GM13977 (cell line): Measurements from ENCODE around the gene BOLA2B.

Source experiments
- DNase-seq: peaks from one replicate; pipeline ENCODE4 v3.0.0; 2012; ENCODE audit warnings: low spot score
- in situ Hi-C: fragments of 300-500 bp; cut with MboI; formaldehyde crosslinking; loops from one replicate; pipeline ENCODE4 v1.12.0; 2022; ENCODE audit warnings: low sequenced_read_pairs, low pct_unique_long_range_greater_than_20kb, mixed read lengths, inconsistent platforms; ENCODE audit not compliant: unreplicated experiment
- TF ChIP-seq, protein P1 (sequence below): IDR thresholded peaks from 2 replicates; pipeline ENCODE4 v1.5.1; 2012; ENCODE audit warnings: mild to moderate bottlenecking, control low read depth; ENCODE audit not compliant: insufficient read depth; ENCODE audit errors: extremely low read depth, missing control alignments

Gene BOLA2B

GRCh38 chr16:30149250-30149930 is 44.1 kb downstream of the BOLA2B start:
- in situ Hi-C loops = no loop called here
- TF ChIP-seq, protein P1, sequence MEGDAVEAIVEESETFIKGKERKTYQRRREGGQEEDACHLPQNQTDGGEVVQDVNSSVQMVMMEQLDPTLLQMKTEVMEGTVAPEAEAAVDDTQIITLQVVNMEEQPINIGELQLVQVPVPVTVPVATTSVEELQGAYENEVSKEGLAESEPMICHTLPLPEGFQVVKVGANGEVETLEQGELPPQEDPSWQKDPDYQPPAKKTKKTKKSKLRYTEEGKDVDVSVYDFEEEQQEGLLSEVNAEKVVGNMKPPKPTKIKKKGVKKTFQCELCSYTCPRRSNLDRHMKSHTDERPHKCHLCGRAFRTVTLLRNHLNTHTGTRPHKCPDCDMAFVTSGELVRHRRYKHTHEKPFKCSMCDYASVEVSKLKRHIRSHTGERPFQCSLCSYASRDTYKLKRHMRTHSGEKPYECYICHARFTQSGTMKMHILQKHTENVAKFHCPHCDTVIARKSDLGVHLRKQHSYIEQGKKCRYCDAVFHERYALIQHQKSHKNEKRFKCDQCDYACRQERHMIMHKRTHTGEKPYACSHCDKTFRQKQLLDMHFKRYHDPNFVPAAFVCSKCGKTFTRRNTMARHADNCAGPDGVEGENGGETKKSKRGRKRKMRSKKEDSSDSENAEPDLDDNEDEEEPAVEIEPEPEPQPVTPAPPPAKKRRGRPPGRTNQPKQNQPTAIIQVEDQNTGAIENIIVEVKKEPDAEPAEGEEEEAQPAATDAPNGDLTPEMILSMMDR = no peak
- no peak for DNase-seq

- no peak for DNase-seq
- TF ChIP-seq, protein P1 = no peak
- in situ Hi-C loops = no loop called here
These were observed 45.5 kb downstream of the BOLA2B start for GRCh38 chr16:30147843-30148510.

- DNase-seq = no peak
- in situ Hi-C loops = no loop called here
- TF ChIP-seq, protein P1 = no peak
These were observed 47.8 kb downstream of the BOLA2B start for GRCh38 chr16:30145657-30146056.

DNA sequence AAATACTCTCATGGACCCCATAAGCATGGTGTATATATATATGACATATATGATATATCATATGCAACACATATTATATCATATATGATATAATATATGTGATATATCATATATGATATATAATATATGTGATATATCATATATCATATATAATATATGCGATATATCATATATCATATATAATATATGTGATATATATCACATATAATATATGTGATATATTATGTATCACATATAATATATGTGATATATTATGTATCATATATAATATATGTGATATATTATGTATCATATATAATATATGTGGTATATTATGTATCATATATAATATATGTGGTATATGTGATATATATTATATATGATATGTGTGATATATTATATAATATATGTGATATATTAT is 48.5 kb downstream of the BOLA2B start:
- in situ Hi-C loops = no loop called here

DNA sequence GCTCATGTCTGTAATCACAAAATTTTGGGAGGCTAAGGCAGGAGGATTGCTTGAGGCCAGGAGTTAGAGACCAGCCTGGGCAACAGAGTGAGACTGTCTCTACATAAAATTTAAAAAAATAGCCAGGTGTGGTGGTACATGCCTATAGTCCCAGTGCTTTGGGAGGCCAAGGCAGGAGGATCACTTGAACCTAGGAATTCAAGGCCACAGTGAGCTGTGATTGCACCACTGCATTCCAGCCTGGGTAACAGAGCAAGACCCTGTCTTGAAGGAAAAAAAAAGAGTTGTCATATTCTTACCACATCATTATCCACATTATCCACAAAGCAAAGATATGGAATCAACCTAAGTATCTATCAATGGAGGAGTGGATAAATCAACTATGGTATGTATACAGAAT is 49.4 kb downstream of the BOLA2B start:
- TF ChIP-seq, protein P1 = no peak
- no peak for DNase-seq
- in situ Hi-C loops = no loop called here

More for the DNA sequence above, 48.5 kb downstream of the BOLA2B start:
- TF ChIP-seq, protein P1 = no peak
- no peak for DNase-seq

- no peak for DNase-seq
- TF ChIP-seq, protein P1 = no peak
- in situ Hi-C loops = no loop called here
These were observed 50.1 kb downstream of the BOLA2B start for GRCh38 chr16:30143347-30143702.
